Right ventricle myocardium superior (tissue), 1 donor: ENCODE measurements around the gene RANBP3. TPM values are rescaled to one million over a fixed set of nuclear protein-coding genes. Genes with fewer than 3 reads are reported as not detected.
A peak's percentile ranks its signal among the peaks of the same experiment; 100 is the strongest.

Experiments used
- ATAC-seq: fragments of 200-7000 bp; cut with Tn5 transposase; one replicate; pipeline ENCODE4 v1.9.1; 2020; ENCODE audit warnings: mild to moderate bottlenecking; ENCODE audit not compliant: poor library complexity
- DNase-seq: peaks from one replicate; pipeline ENCODE4 v3.0.0-alpha.2; 2020
- intact Hi-C: fragments of 100-400 bp; cut with DNase I; formaldehyde crosslinking; loops from one replicate; pipeline ENCODE4 v1.11.2; 2022
- total RNA-seq: library from RNA; stranded (reverse); fragmentation: NEBNext Ultra II Directional; extraction: Animal tissue kit (Norgen Biotek cat#: 25700); gene quantifications from one replicate; pipeline ENCODE4 v1.2.1, GENCODE V29; 2021
- donor health status: DM: no; HTN: yes; CAD: no; lungs with severe emphysema.

The RANBP3 gene
- total RNA-seq, 1 donor from 2014 or later, result 57.4 TPM

DNA sequence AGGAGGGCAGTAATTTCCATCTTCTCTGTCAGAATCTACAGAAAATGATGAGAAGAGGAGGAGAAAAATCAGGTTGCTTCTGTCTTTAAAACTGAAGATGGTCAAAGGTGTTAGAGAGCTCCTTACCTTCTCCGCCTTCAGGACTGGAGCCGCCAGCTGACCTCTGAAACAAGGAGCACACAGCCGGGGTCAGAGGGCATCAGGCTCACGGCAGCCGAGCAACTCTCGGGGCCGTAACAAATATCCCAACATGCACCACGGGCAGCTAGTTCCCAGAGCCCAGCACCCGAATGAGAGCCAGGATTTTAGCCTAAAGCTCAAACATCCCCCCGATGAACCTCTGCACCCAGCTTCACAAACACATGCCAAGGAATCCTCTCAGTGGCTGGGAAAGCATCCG is 36.3 kb downstream of the RANBP3 start:
- DNase-seq (peak; percentile 34), ATAC-seq (no peak)
- intact Hi-C loops, result no loop called here

DNA sequence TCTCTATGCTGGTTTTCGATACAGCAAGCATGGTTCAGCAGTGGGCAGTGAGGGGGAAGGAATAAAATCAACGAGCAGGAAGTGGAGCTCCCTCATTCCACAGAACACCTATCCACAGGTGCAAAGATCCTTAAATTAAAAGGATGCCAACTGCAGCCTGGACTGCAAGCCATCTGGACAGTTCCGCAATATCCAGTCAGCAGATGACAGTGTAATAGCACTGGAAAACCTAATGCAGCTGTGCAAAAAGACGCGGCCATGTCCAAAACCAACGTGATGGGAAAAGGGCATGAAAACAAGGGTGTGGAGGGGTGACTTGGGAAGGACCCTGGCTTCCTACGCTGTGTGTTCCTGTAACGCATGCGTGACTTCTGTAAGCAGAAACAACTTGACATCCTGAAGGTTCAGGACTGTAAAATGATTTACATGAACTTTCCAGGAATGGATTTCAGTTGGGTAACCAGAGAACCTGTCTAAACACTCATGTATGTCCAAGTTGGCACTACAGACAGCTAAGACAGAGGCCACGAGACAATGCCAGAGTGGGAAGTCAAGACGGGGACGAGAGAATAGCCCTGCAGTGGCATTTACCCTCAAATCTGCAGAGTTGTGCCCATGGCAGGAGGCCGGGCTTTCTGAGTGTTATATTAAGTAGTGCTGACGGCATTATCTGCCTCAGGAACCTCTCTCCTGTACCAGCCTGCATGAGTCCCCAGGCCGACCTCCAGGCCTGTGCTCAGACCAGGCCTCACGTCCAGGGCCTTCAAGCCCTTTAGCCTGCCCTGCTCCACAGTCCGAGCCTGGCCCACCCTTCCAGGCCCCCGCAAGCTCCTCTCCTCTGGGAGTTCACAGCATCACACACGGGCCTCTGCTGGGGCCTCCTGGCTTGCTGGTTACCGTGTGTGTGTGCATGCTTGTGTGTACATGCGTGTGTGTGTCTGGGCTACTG is 37.4 kb downstream of the RANBP3 start:
- ATAC-seq (peak; percentile 51), DNase-seq (no peak)
- intact Hi-C loops, result no loop called here

DNA sequence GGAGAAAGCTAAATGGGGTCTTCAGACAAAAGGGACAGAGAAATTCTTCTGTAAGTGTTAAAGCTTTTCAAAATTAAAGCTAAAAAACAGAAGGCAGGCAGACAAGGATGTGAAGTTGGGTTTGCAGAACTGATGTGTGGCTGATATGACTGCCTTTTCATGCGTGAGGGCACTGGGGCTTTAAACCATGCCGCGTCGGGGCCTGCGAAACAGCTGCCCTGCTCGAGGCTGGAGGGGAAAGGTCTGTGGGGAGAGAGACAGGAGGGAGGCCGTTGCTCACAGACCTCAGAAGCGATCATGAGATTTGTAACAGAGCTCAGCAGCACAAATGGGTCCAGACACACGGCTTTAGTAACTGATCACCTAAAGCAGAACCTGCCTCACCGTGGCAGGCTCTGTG is 40.4 kb downstream of the RANBP3 start:
- ATAC-seq, result no peak
- intact Hi-C loops, result no loop called here
- DNase-seq, result no peak

DNA sequence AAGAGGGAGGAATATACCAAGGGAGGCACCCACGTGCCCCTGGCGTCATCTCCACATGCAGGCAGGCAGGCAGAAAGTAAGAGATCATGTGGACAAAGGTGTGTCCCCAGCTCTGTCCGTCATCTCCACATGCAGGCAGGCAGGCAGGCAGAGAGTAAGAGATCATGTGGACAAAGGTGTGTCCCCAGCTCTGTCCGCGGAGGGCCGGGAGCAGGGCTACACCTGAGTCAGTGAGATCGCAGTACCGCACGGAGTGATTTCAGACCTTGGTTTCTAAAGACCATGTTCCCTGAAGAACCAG is 41.7 kb downstream of the RANBP3 start:
- DNase-seq (no peak), ATAC-seq (no peak)
- intact Hi-C loops, result no loop called here

DNA sequence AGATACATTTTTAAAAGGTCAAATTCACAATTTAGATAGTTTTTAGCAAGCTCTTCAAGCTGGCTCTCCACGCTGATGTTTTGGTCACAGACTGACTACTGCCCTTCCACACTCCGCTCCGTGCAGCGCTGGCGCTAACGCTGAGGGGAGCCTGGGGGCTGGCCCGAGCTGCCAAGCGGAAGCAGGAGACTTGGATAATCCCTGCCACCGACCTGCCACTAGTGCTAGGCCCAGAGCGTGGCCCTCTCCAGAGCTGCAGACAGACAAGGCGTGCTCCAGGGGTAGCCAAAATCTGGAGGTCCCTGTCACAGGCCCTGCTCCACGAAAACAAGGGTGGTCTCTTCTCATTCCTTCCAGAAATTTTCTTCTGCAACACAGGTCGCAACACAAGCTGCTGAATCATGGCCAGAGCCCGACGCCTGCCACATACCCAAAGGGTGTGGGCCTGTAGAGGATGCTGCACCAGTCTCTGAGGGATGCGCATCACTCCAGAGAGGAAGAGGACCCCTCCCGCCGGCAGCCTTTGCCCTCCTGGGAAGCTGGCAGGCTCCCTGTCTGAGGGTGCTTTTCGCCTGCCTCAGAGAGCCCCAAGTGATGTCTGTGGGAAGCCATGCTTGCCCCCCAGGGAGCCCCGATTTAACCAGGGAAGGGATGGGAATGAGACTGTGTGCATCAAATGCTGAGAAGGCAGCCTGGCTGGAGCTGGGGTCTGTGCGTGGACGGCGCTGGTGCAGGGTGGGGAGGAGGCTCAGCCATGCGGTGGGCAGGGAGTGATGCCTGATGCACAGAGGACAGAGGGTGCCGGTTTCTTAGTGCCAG is 42.3 kb downstream of the RANBP3 start:
- peak; percentile 32 for ATAC-seq
- no peak for DNase-seq
- intact Hi-C loops, result no loop called here

DNA sequence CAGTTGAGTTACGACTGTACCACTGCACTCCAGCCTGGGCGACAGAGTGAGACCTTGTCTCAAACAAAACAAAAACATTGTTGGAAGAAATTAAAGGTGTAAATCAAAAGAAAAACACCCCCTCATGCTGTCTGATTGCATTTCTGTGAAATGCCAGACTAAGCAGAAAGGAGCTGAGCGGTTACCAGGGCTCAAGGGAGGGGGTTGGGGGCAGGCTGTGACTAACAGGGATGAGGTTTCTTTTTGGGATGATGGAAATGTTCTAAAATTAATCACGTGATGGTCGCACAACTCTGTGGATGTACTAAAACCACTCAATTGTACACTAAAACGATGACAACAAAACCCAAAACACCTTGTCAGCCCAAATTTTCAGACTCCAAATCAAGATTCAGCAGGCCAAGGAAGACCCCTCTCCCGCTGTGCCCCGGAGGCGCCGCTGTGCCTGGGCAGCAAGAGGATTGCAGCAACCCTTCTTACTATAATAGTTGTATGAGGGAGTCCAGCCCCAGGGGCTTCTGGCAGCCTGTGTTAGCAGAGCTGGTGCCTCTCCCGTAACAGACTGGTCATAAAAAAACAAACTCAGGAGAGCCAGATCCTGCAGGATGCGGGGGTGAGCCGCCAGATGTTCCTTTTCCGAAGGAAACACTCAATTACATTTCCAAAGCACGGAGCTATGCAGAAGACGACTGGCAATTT is 43.0 kb downstream of the RANBP3 start:
- intact Hi-C loops, result no loop called here
- ATAC-seq (peak; percentile 45), DNase-seq (no peak)

DNA sequence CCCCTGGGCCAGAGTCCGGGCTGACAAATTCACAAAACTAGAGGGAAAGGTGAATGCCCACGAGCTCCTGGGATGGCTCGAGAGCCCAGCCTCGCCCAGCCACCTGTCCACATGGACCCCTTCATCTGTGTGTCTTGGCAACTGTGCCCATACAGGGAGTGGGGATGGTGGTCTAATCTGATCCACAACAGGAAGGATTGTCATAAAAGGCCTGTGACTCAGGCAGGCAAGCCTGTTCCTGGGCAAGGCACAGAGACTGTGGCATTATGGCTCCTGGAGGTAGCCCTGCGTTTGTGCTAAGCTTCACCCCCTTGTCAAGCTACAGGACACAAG is 43.9 kb downstream of the RANBP3 start:
- intact Hi-C loops, result no loop called here
- DNase-seq (no peak), ATAC-seq (no peak)

DNA sequence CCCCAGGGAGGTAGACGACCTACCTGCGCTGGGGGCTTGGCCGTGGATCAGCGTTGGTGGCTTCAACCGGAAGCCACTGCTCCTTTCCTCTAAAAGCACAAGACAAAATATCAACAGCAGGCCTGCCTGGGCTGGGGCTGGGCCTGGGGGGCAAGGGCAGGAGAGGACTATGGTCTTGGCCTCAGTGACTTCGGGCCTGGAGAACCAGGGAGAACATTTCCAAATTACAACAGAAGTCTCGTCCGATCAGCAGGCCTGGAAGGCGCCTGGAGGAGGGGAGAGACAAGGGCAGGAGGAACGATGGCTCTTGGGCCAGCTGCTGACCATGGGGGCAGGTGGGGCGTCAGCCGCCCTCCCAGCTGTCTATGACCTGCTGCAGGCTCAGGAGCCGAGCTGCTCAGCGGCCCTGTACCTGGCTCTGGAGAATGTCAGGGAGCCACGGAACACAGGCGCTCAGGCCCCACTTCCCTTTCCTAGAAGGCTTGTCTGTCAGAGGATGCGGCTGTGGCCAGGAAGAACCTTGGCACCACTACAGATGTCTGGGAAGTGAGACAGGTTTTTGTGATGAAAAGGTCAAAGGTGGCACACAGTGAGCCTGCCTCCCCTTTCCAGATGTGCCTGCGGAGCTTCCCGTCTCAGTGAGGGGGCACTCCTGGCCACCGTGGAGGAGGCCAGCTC is 44.4 kb downstream of the RANBP3 start:
- intact Hi-C loops, result no loop called here
- no peak for DNase-seq
- ATAC-seq, result no peak

DNA sequence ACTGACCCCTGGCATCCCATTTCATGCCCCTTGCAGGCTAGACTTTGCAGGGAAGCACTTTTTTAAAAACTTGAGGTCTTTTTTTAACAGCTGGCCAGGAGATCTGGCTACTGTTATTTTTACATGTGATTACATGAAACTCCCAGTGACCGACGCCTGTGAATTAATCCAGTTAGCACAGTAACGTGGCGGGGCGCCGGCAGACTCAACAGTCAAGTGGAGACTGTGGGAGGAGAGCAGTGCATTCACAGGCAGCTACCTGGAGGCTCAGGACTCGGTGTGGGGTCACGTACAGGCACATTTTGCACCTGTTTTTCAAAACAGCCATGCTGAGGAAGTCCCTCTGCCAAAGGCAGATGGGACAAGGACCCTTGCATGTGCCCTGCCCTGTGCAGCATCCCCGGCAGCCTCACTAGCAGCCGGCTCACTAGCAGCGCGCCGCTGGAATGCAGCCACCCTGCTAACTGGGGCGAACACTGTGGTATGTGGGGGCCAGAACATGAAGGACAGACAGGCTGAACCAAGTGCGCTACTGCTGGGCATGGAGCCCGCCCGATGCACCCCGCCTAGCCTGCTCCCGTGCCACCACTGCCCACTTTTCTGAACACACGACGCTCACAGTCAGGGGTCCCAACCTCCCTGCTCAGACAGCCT is 45.2 kb downstream of the RANBP3 start:
- DNase-seq (no peak), ATAC-seq (no peak)
- intact Hi-C loops, result no loop called here

DNA sequence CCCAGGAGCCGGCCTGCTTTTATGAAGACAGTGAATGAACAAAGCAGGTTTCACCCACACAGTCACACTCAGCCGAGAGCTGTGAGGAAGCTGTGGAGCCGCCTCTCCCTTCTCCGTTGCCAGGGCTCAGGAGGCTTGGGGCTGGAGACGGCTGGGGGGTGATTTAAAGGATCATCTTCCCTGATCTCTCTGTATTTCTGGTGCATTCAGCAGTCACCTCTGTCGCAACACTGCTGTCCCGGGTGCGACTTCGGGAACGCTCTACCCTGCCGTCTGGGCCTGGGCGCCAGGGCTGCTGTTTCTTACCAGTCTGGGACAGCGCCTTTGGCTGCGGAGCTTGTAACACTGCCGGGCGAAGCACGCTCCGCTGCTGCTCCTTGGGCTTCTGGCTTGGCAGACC is 45.8 kb downstream of the RANBP3 start:
- ATAC-seq, result no peak
- intact Hi-C loops, result no loop called here
- DNase-seq, result no peak

DNA sequence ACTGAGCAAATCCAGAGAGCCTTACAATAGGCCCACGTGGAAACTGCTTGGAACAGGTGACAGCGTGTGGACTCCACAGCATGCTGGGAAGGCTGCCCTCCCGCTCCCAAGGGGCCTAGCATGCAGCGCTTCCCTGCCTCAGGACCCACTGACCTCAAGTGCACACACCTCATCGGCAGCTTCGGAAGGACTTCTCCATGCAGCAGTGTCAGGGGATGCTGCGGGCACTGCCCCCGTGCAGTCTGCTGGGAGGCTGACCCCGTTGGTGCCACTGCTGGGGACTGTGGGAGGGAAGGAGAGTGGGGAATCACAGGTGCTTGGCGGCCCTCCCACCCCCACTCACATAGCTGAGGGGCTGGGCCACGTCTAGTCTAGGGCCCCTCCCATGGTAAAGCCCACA is 46.7 kb downstream of the RANBP3 start:
- intact Hi-C loops, result no loop called here

DNA sequence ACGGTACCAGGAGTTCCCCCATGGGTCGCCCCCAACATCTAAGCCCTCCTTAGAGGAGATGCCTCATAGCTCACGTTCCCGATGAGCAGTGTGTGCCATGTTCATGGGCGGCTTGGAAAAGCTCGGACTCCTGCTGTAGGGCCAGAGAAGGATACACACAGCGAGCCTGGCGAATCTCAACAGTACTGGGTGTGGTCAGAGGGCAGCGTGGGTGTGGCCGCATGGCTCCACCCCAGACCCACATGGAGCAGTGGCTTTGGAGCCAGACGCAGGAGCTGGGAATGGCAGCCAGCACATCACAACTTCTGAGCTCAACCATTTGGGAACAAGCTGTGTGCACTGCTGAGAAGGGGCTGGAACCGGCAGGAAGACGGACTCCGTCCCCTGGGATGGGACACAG is 48.3 kb downstream of the RANBP3 start:
- ATAC-seq (no peak), DNase-seq (no peak)

More for the DNA sequence above, 46.7 kb downstream of the RANBP3 start:
- ATAC-seq, result no peak
- DNase-seq, result no peak

DNA sequence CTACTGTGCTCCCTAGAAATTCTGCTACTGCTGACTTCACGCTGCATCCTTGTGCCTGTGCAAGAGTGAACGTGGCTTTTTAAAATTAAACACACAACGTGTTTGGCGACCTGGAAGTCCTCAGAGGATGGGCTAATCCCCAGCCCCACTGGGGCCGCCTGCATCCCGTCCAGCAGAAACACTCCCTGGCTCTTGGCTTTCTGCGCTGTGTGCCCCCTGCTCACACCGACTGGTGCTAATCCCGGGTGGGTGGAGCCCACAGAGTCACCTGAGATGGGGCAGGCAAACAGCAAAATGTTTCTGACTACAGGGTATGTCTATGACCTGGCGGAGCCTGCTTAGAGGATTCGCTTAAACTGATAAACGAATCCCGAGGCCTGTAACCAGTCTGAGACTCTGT is 48.8 kb downstream of the RANBP3 start:
- no peak for DNase-seq
- intact Hi-C loops, result no loop called here
- ATAC-seq, result no peak

More for the DNA sequence above, 48.3 kb downstream of the RANBP3 start:
- intact Hi-C loops, result no loop called here

DNA sequence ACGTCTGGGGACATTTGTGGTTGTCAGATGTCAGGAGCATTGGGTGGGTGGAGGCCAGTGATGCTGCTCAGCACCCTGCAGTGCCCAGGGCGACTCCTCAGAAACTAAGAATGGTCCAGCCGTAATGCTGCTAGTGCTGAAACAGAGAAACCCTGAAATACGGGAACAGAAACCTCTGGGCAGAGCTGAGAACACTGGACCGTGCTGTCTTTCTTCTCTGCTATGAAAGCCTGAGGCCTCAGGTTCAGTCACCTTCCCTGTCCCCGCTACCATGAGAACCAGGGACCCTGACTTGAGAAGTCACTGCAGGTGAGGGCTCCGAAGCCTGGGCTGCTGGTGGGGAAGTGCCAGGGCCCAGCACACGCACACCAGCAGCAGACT is 50.5 kb downstream of the RANBP3 start:
- no peak for DNase-seq

DNA sequence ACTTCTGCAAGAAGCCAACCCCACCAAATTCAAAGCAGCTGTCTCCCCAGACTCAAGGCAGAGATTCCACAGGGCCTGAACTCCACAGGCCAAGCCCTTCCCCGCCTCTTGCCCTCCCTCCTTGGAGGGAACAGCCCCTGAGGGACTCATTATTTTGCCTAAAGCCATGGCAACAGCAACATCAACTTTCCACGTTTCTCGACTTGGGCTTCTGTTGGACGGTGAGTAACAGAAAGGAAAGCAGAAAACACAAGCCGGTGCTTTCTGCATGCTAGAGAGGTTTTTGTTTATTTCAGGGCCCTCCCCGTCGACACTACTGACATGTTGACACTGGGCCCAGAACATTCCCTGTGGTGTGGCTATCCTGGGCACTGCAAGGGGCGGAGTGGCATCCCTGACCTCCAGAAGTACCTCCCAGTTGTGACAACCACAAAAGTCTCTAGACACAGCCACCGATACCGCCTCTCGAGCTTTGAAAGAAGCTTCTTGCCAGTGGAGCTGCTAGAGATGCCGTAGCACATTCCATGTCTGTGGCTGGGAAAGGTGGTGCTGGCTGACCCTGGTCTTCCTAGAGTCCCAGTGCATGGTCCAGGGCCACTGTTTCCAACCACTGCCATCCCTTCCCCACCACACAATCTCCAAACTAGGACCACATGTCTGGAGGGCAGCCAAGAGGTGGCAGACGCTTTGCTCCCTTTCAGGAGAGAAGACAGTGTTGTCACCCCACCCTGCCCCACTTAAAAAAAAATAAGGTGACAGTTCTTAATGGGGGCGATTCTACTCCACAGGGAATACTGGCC is 51.1 kb downstream of the RANBP3 start:
- ATAC-seq (peak; percentile 79), DNase-seq (peak; percentile 68)
- intact Hi-C loops, result no loop called here

More for the DNA sequence above, 50.5 kb downstream of the RANBP3 start:
- no peak for ATAC-seq
- intact Hi-C loops, result no loop called here

DNA sequence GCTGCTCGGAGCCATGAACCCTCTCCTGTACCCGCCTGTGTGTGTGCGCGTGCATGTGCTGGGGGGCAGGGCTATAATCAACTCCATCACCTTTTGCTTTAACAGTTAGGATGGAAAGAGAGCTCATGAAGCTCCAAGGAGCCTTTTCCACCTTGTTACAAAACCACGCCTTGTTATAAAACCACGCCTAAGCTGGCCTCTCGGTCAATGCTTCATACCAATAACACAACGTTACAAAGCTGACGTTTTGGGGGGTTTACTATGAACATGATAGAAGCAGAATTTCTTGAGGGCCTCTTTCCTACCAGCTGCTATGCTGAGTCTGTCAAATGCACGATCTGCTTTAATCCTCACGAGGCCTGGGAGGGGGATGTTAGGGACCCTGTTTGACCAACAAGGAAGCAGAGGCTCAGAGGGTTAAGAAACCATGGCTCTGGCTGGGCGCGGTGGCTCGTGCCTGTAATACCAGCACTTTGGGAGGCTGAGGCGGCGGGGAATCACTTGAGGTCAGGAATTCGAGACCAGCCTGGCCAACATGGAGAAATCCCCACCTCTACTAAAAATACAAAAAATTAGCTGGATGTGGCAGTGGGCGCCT is 52.0 kb downstream of the RANBP3 start:
- DNase-seq (no peak), ATAC-seq (no peak)
- intact Hi-C loops, result no loop called here

DNA sequence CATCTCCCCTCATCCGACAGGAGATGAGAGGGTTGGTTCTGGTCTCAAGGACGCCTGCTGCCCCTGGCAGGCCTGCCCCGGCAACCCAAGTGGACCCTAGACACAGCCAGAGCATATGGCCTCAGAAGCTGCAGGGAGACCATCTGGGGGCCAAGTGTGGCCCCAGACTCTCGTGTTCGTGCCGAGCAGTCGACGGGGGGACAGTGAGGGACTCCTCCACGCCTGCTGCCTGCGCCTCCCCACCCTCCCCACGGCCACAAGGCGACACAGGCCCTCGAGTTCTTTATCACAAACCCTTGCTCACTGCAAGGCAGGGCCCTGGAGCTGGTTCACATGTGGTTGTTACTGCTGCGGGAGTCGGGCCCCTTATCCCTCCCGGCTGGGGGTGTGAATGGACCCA is 54.6 kb downstream of the RANBP3 start:
- intact Hi-C loops, result no loop called here
- ATAC-seq (no peak), DNase-seq (peak; percentile 28)
